AG04449 (cell line): ENCODE data around the gene NACC1.

Experiments
- CTCF ChIA-PET: fragments of 350-600 bp; formaldehyde crosslinking; extraction: SDS; loops from one replicate; lab custom pipeline; 2021; ENCODE audit warnings: antibody characterized with exemption; lab: Yijun Ruan, JAX
- POLR2A ChIA-PET: fragments of 400-600, 350-600 bp; formaldehyde crosslinking; extraction: SDS; loops from one replicate; lab custom pipeline; 2020; ENCODE audit warnings: antibody characterized with exemption, inconsistent platforms; lab: Yijun Ruan, JAX
- DNase-seq: peaks from one replicate; pipeline ENCODE4 v3.0.0-alpha.2; 2010; ENCODE audit warnings: low read depth, low spot score
- H3K4me3 ChIP-seq: 2 replicates; pipeline ENCODE4 v1.5.1; 2011; ENCODE audit warnings: low read depth, mild to moderate bottlenecking, control low read depth, low read length
- CTCF ChIP-seq: IDR thresholded peaks from one replicate; pipeline ENCODE4 v1.5.1; 2011; ENCODE audit warnings: mild to moderate bottlenecking, moderate library complexity, low read length, control low read depth, inconsistent platforms; ENCODE audit not compliant: insufficient read depth; ENCODE audit errors: missing control alignments

NACC1 gene

GRCh38 chr19:13100031-13100588 is 18.0 kb upstream of the NACC1 start:
- DNase-seq = no peak
- POLR2A ChIA-PET = interaction anchor here (0.8 kb wide), 1 partner anchor 68 kb away, joined by 3 read pairs; no protein-coding TSS in a partner anchor
- CTCF ChIA-PET = interaction anchor here (1.4 to 8.0 kb wide), 5 partner anchors 61 to 135 kb away, joined by 3 to 94 read pairs (median 5); no protein-coding TSS in a partner anchor
- TF ChIP-seq CTCF = no peak
- no peak overlapping the region for H3K4me3 ChIP-seq

- peak; percentile 39 for TF ChIP-seq CTCF
- CTCF ChIA-PET = interaction anchor here (0.6 to 8.0 kb wide), 12 partner anchors 7 to 161 kb away, joined by 3 to 94 read pairs (median 3); no protein-coding TSS in a partner anchor
- no peak for DNase-seq
- POLR2A ChIA-PET = no interaction called here
- H3K4me3 ChIP-seq = no peak overlapping the region
These were observed 17.0 kb upstream of the NACC1 start for GRCh38 chr19:13100841-13101589.

- H3K4me3 ChIP-seq = peak overlapping the region; percentile 27; the same call in 1 of the 2 replicates
- POLR2A ChIA-PET = no interaction called here
- CTCF ChIA-PET = interaction anchor here (0.8 to 8.0 kb wide), 8 partner anchors 8 to 161 kb away, joined by 3 to 94 read pairs (median 4); no protein-coding TSS in a partner anchor
- no peak for DNase-seq
- TF ChIP-seq CTCF = no peak
These were observed 16.3 kb upstream of the NACC1 start for GRCh38 chr19:13101590-13102415.

GRCh38 chr19:13102416-13102665 is 15.7 kb upstream of the NACC1 start:
- no peak for TF ChIP-seq CTCF
- peak overlapping the region; percentile 27; the same call in 1 of the 2 replicates for H3K4me3 ChIP-seq
- POLR2A ChIA-PET = no interaction called here

GRCh38 chr19:13102666-13103580 is 15.1 kb upstream of the NACC1 start, which contains the start of gene LYL1:
LYL1 (minus strand) TSS chr19:13102858; CDS start chr19:13101171, 1,687 bp downstream.
- peak within 1 kb of the TSS; percentile 27; the same call in 1 of the 2 replicates for H3K4me3 ChIP-seq
- TF ChIP-seq CTCF = no peak
- no peak for DNase-seq
- POLR2A ChIA-PET = interaction anchor here (0.7 kb wide), 1 partner anchor 11 kb away, joined by 4 read pairs; no protein-coding TSS in a partner anchor
- CTCF ChIA-PET = interaction anchor here (1.1 to 8.0 kb wide), 7 partner anchors 12 to 160 kb away, joined by 3 to 94 read pairs (median 4); no protein-coding TSS in a partner anchor

More at GRCh38 chr19:13102416-13102665, 15.7 kb upstream of the NACC1 start:
- CTCF ChIA-PET = interaction anchor here (1.1 to 8.0 kb wide), 4 partner anchors 9 to 161 kb away, joined by 4 to 94 read pairs (median 5); no protein-coding TSS in a partner anchor
- DNase-seq = no peak
